HCT116 (cell line): ENCODE results near the gene OR4D9. TPM values are rescaled to one million over a fixed set of nuclear protein-coding genes. Genes with fewer than 3 reads are reported as not detected.

ENCODE experiments used
- ATAC-seq: fragments of 200-7000 bp; cut with Tn5 transposase; 2 replicates; pipeline ENCODE4 v1.9.1; 2020; ENCODE audit warnings: mild to moderate bottlenecking, moderate library complexity
- BruUV-seq: library from RNA; stranded (reverse); fragments of 400-500 nt; replicated peaks from 2 replicates; lab custom pipeline; 2021; lab: Mats Ljungman, UMichigan
- CTCF ChIA-PET: fragments of 300-600 bp; sonication (Branson Sonifier 250); formaldehyde crosslinking; loops from one replicate; lab custom pipeline; 2021; ENCODE audit warnings: antibody characterized with exemption; lab: Charles Lee
- POLR2A ChIA-PET: fragments of 300-600, 350-600 bp; sonication (Branson Sonifier 250); formaldehyde crosslinking; loops from one replicate; lab custom pipeline; 2021; ENCODE audit warnings: antibody characterized with exemption; lab: Charles Lee
- RAD21 ChIA-PET, 2 experiments: fragments of 300-600 bp; sonication (Branson Sonifier 250); formaldehyde crosslinking; loops; one replicate each; lab custom pipeline; 2023; ENCODE audit warnings: low total read pairs in 2 of 2; ENCODE audit not compliant: uncharacterized antibody in 2 of 2, unreplicated experiment in 2 of 2, low non-redundant PET in 1 of 2; lab: Charles Lee
- DNase-seq: peaks from one replicate; pipeline ENCODE4 v3.0.0-alpha.2; 2010; ENCODE audit warnings: low read depth, low spot score
- H2AFZ ChIP-seq: fragments of 200-600 bp; shearing (Covaris generic), sonication (generic); 2 replicates; pipeline ENCODE4 v1.6.1; 2017; ENCODE audit warnings: low read depth, mixed run types, mixed read lengths, antibody characterized with exemption, low read length; ENCODE audit not compliant: poor library complexity, severe bottlenecking
- H3K27ac ChIP-seq: 2 replicates; pipeline ENCODE4 v1.5.1; 2012; ENCODE audit warnings: low read depth, low read length
- H3K27me3 ChIP-seq: fragments of 200-600 bp; sonication (generic); 2 replicates; pipeline ENCODE4 v1.6.1; 2016; ENCODE audit warnings: mixed run types, low read length, mixed read lengths; ENCODE audit not compliant: insufficient read depth
- H3K36me3 ChIP-seq, 2 experiments: fragments of 200-500 bp in 1 of 2; fragments of 200-600 bp in 1 of 2; sonication (Bioruptor generic) in 1 of 2; sonication (generic) in 1 of 2; 2 replicates each; pipeline versions ENCODE4 v1.5.1 to v1.6.1; 2014 to 2016; ENCODE audit warnings: low read length in 2 of 2, inconsistent platforms in 1 of 2, mixed read lengths in 1 of 2, mixed run types in 1 of 2; ENCODE audit not compliant: insufficient read depth in 2 of 2, control insufficient read depth in 1 of 2
- H3K4me1 ChIP-seq, 2 experiments: fragments of 200-600 bp in 1 of 2; sonication (generic) in 1 of 2; 2 replicates each; pipeline versions ENCODE4 v1.5.1 to v1.6.1; 2012 to 2017; ENCODE audit warnings: low read length in 2 of 2, inconsistent platforms in 1 of 2, mild to moderate bottlenecking in 1 of 2, mixed read lengths in 1 of 2, mixed run types in 1 of 2, moderate library complexity in 1 of 2; ENCODE audit not compliant: insufficient read depth in 2 of 2, control insufficient read depth in 1 of 2
- H3K4me2 ChIP-seq: fragments of 200-600 bp; sonication (generic); 2 replicates; pipeline ENCODE4 v1.6.1; 2017; ENCODE audit warnings: mixed run types, low read length, mixed read lengths
- H3K4me3 ChIP-seq, 2 experiments: fragments of 200-600 bp in 1 of 2; sonication (generic) in 1 of 2; replicated peaks in 1 of 2; 2 replicates each; pipeline ENCODE4 v1.5.1; 2011 to 2016; ENCODE audit warnings: low read length in 2 of 2, control low read depth in 1 of 2, low read depth in 1 of 2, mild to moderate bottlenecking in 1 of 2, mixed read lengths in 1 of 2, mixed run types in 1 of 2
- H3K79me2 ChIP-seq: fragments of 200-600 bp; sonication (generic); 2 replicates; pipeline ENCODE4 v1.6.1; 2017; ENCODE audit warnings: mild to moderate bottlenecking, mixed run types, low read length, moderate library complexity, mixed read lengths; ENCODE audit not compliant: insufficient read depth
- H3K9ac ChIP-seq: fragments of 200-600 bp; sonication (generic); 2 replicates; pipeline ENCODE4 v1.6.1; 2016; ENCODE audit warnings: low read length, mixed read lengths
- H3K9me2 ChIP-seq: fragments of 200-600 bp; sonication (generic), shearing (Covaris generic); 2 replicates; pipeline ENCODE4 v1.6.1; 2017; ENCODE audit warnings: mixed run types, mild to moderate bottlenecking, moderate library complexity; ENCODE audit not compliant: insufficient read depth
- H3K9me3 ChIP-seq, 2 experiments: fragments of 200-500 bp in 1 of 2; fragments of 200-600 bp in 1 of 2; sonication (Bioruptor generic) in 1 of 2; sonication (generic) in 1 of 2; 2 replicates each; pipeline ENCODE4 v1.6.1; 2014 to 2017; ENCODE audit warnings: low read length in 2 of 2, mixed read lengths in 2 of 2, inconsistent platforms in 1 of 2, low read depth in 1 of 2, mild to moderate bottlenecking in 1 of 2, mixed run types in 1 of 2, moderate library complexity in 1 of 2; ENCODE audit not compliant: control insufficient read depth in 1 of 2, insufficient read depth in 1 of 2
- H4K20me1 ChIP-seq: fragments of 200-600 bp; sonication (generic), shearing (Covaris generic); 2 replicates; pipeline ENCODE4 v1.6.1; 2017; ENCODE audit warnings: mixed run types, mild to moderate bottlenecking, moderate library complexity; ENCODE audit not compliant: insufficient read depth
- CBX3 ChIP-seq: IDR thresholded peaks from 2 replicates; pipeline ENCODE4 v1.6.1; 2012; ENCODE audit warnings: low read depth
- CTCF ChIP-seq, 3 experiments: fragments of 200-600 bp in 1 of 3; sonication (generic) in 1 of 3; IDR thresholded peaks in 2 of 3; conservative IDR thresholded peaks in 1 of 3; 2 replicates each; pipeline ENCODE4 v1.5.1; 2012 to 2017; ENCODE audit warnings: low read depth in 2 of 3, low read length in 2 of 3, antibody characterized with exemption in 1 of 3, borderline replicate concordance in 1 of 3, control low read depth in 1 of 3, mild to moderate bottlenecking in 1 of 3, mixed read lengths in 1 of 3, mixed run types in 1 of 3, moderate library complexity in 1 of 3; ENCODE audit not compliant: insufficient read depth in 1 of 3
- EGR1 ChIP-seq: IDR thresholded peaks from 2 replicates; pipeline ENCODE4 v1.6.1; 2012; ENCODE audit warnings: low read depth
- EZH2phosphoT487 ChIP-seq: fragments of 200-600 bp; IDR thresholded peaks from 2 replicates; pipeline ENCODE4 v1.6.1; 2018; ENCODE audit warnings: antibody characterized with exemption, borderline replicate concordance
- FOSL1 ChIP-seq: IDR thresholded peaks from 2 replicates; pipeline ENCODE4 v1.6.1; 2012; ENCODE audit warnings: low read depth
- RAD21 ChIP-seq: IDR thresholded peaks from 2 replicates; pipeline ENCODE4 v1.6.1; 2012; ENCODE audit warnings: low read depth, mild to moderate bottlenecking
- SRF ChIP-seq: IDR thresholded peaks from 2 replicates; pipeline ENCODE4 v1.6.1; 2012; ENCODE audit warnings: low read depth
- TCF7L2 ChIP-seq: IDR thresholded peaks from 2 replicates; pipeline ENCODE4 v1.7.0; 2011; ENCODE audit warnings: borderline replicate concordance, inconsistent platforms; ENCODE audit not compliant: insufficient read depth, insufficient read length; ENCODE audit errors: extremely low read depth
- ZFX ChIP-seq: fragments of 450-650 bp; IDR thresholded peaks from 2 replicates; pipeline ENCODE4 v1.6.1; 2017
- intact Hi-C: fragments of 100-400 bp; cut with micrococcal nuclease; formaldehyde crosslinking; loops from 2 replicates; pipeline ENCODE4 v1.10.0; 2022
- total RNA-seq: library from RNA; stranded (reverse); gene quantifications from one replicate; pipeline ENCODE4 v1.2.1, GENCODE V29; 2021; ENCODE audit not compliant: unreplicated experiment
- TF ChIP-seq, protein P1 (sequence below): IDR thresholded peaks from 2 replicates; pipeline ENCODE4 v1.6.1; 2012

The OR4D9 gene
- total RNA-seq, 1 experiment from 2014 or later = not detected

DNA sequence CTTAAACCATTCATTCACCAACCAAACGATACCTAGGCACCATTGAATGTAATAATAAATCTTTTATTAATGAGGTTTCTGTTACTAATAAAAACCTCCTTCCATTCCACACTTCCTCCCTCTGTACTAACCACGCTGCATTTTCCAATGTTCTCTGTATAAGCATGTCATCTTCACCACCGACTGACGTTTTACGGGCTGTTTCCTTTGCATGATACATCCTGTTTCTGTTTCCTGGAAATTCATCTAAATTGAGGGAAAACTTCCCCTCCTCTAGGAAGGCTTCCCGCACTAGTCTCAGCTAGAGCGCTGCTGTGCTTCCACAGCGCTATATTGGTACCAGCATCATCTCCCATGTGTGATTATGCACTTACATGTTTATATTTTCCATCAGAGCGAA lies 36.2 kb upstream of the OR4D9 start (continued):
- TF ChIP-seq CTCF (IDR thresholded peaks at IDR 0.05 in 2 of 3, conservative IDR thresholded peaks at IDR 0.05 in 1 of 3; ENCODE audit: borderline replicate concordance in 1 of 3, insufficient read depth in 1 of 3, low read depth in 2 of 3, low read length in 2 of 3) (no peak), EGR1 (no peak), FOSL1 (no peak)

GRCh38 chr11:59479906-59480305 lies 31.4 kb upstream of the OR4D9 start:
- Histone ChIP-seq H3K27ac (no peak overlapping the region), H3K79me2 (no peaks in the 10 kb centered on the region), H4K20me1 (no peaks in the 10 kb centered on the region), H2AFZ (no peak overlapping the region), H3K36me3 (no peaks in the 10 kb centered on the region), H3K9me2 (no peaks in the 10 kb centered on the region), H3K4me3 (no peak overlapping the region), H3K27me3 (no peaks in the 10 kb centered on the region), H3K4me1 (no peaks in the 10 kb centered on the region), H3K9ac (no peak overlapping the region), H3K9me3 (no peaks in the 10 kb centered on the region), H3K4me2 (no peak overlapping the region)
- ChIA-PET RAD21 (no interaction called here), POLR2A (no interaction called here), CTCF (no interaction called here)
- intact Hi-C loops = loop anchor here (5.0 kb wide), 1 partner anchor 33 kb away; no protein-coding TSS in a partner anchor
- TF ChIP-seq SRF = no peak
- TF ChIP-seq CBX3 = no peak
- TF ChIP-seq, protein P1, sequence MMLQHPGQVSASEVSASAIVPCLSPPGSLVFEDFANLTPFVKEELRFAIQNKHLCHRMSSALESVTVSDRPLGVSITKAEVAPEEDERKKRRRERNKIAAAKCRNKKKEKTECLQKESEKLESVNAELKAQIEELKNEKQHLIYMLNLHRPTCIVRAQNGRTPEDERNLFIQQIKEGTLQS = no peak
- TF ChIP-seq EZH2phosphoT487 = no peak
- no peak for TF ChIP-seq TCF7L2
- TF ChIP-seq RAD21 = no peak
- TF ChIP-seq ZFX = no peak
- DNase-seq = no peak
- no TSS peak for BruUV-seq
- no peak for ATAC-seq
